Measurements from ENCODE around the gene BSN. TPM values are rescaled to one million over a fixed set of nuclear protein-coding genes. Genes with fewer than 3 reads are reported as not detected.

The BSN gene
- polyA plus RNA-seq, 1 donor (not counting 4 experiments of a cell fraction or from before 2014, with no cell fraction given) = under 0.01 TPM

DNA sequence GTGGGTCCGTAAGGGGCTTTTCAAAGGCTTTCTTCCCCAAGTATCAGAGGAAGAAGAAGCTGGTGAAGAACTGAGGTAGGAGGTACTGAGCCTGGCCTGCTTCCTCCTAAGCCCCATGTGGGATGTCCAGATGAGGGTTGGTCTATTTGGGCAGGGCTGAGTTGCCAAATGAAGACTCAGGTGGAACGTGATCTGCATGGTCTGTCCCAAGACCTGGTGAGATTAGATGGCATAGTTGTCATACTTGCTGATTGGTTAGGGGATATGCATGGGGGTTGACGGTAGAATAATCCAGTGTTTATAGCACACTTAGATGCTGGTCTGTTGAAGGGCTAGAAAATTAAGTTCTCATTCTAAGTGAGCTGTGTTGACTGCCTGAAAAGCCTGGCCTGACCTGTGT is 36.3 kb upstream of the BSN start:
- no peaks in the 10 kb centered on the region for H4K20me1 ChIP-seq (ENCODE audit: control insufficient read depth, extremely low read depth, insufficient read depth, low read length)
- FAIRE-seq = peak; percentile 61
- no peaks in the 10 kb centered on the region for H3K4me1 ChIP-seq (ENCODE audit: control insufficient read depth, extremely low read depth, insufficient read depth, low read length)
- no peaks in the 10 kb centered on the region for H3K9me1 ChIP-seq (ENCODE audit: control insufficient read depth, extremely low read depth, insufficient read depth, low read length)
- H3K79me2 ChIP-seq (ENCODE audit: control insufficient read depth, insufficient read depth, low read length) = no peaks in the 10 kb centered on the region
- TF ChIP-seq, protein P1, sequence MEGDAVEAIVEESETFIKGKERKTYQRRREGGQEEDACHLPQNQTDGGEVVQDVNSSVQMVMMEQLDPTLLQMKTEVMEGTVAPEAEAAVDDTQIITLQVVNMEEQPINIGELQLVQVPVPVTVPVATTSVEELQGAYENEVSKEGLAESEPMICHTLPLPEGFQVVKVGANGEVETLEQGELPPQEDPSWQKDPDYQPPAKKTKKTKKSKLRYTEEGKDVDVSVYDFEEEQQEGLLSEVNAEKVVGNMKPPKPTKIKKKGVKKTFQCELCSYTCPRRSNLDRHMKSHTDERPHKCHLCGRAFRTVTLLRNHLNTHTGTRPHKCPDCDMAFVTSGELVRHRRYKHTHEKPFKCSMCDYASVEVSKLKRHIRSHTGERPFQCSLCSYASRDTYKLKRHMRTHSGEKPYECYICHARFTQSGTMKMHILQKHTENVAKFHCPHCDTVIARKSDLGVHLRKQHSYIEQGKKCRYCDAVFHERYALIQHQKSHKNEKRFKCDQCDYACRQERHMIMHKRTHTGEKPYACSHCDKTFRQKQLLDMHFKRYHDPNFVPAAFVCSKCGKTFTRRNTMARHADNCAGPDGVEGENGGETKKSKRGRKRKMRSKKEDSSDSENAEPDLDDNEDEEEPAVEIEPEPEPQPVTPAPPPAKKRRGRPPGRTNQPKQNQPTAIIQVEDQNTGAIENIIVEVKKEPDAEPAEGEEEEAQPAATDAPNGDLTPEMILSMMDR (optimal IDR thresholded peaks at IDR 0.05 in 1 of 3, IDR thresholded peaks at IDR 0.05 in 1 of 3, conservative IDR thresholded peaks at IDR 0.05 in 1 of 3; ENCODE audit: extremely low read depth in 1 of 3, insufficient read depth in 2 of 3, low read length in 3 of 3) = no peak
- TF ChIP-seq EZH2 (IDR thresholded peaks at IDR 0.05; ENCODE audit: low read length) = no peak
- no peaks in the 10 kb centered on the region for H3K27me3 ChIP-seq (ENCODE audit: control insufficient read depth, extremely low read depth, insufficient read depth, low read length)
- H3K9me3 ChIP-seq (ENCODE audit: control insufficient read depth, low read depth, low read length) = no peaks in the 10 kb centered on the region
- H3K4me2 ChIP-seq (ENCODE audit: control insufficient read depth, extremely low read depth, insufficient read depth, low read depth, low read length) = no peak overlapping the region
- dilution Hi-C loops (cut with MboI; ENCODE audit: extremely low pct_ligation_motif_present, low sequenced_read_pairs) = no loop called here
- no peak overlapping the region for H3K27ac ChIP-seq (ENCODE audit: control insufficient read depth, insufficient read depth, low read length)
- peaks cover 8 to 11% of the 10 kb centered on the region in 2 experiments for H3K36me3 ChIP-seq (ENCODE audit: control insufficient read depth in 2 of 2, extremely low read depth in 1 of 2, insufficient read depth in 2 of 2, low read length in 2 of 2)
- DNase-seq (ENCODE audit: low read depth, low spot score) = no peak
- no peak overlapping the region for H3K4me3 ChIP-seq (ENCODE audit: control insufficient read depth in 2 of 3, extremely low read depth in 1 of 3, insufficient read depth in 2 of 3, low read depth in 1 of 3, low read length in 3 of 3)
- no peak overlapping the region for H3K9ac ChIP-seq (ENCODE audit: control insufficient read depth, extremely low read depth, insufficient read depth, low read length)
- H2AFZ ChIP-seq (ENCODE audit: control insufficient read depth, low read length) = no peak overlapping the region

DNA sequence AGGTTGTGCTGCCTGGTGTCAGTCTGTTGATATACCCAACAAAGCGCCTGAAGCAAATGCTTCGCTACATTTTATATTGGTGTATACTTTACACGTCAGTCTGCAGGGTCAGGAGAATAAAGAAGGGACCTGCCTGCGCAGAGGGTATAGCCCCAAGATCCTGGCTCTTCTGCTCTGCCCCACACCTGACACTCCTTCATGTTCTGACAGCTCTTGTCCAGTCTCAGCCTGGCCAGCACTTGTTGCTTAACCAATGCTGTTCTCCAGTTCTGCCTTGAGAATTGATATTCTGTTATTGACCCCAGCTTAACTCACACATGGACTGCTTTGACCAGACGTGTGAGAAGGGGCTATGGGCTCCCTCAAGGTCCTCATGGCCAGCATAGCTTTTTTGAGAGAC is 35.8 kb upstream of the BSN start:
- FAIRE-seq (no peak), DNase-seq (ENCODE audit: low read depth, low spot score) (no peak)
- Histone ChIP-seq H3K79me2 (ENCODE audit: control insufficient read depth, insufficient read depth, low read length) (no peaks in the 10 kb centered on the region), H3K4me1 (ENCODE audit: control insufficient read depth, extremely low read depth, insufficient read depth, low read length) (peaks cover 4% of the 10 kb centered on the region), H3K27me3 (ENCODE audit: control insufficient read depth, extremely low read depth, insufficient read depth, low read length) (no peaks in the 10 kb centered on the region), H4K20me1 (ENCODE audit: control insufficient read depth, extremely low read depth, insufficient read depth, low read length) (no peaks in the 10 kb centered on the region), H3K9me1 (ENCODE audit: control insufficient read depth, extremely low read depth, insufficient read depth, low read length) (no peaks in the 10 kb centered on the region), H3K27ac (ENCODE audit: control insufficient read depth, insufficient read depth, low read length) (no peak overlapping the region), H3K36me3 (ENCODE audit: control insufficient read depth in 2 of 2, extremely low read depth in 1 of 2, insufficient read depth in 2 of 2, low read length in 2 of 2) (peaks cover 8 to 9% of the 10 kb centered on the region in 2 experiments), H2AFZ (ENCODE audit: control insufficient read depth, low read length) (no peak overlapping the region), H3K9ac (ENCODE audit: control insufficient read depth, extremely low read depth, insufficient read depth, low read length) (no peak overlapping the region), H3K4me2 (ENCODE audit: control insufficient read depth, extremely low read depth, insufficient read depth, low read depth, low read length) (no peak overlapping the region), H3K9me3 (ENCODE audit: control insufficient read depth, low read depth, low read length) (no peaks in the 10 kb centered on the region), H3K4me3 (ENCODE audit: control insufficient read depth in 2 of 3, extremely low read depth in 1 of 3, insufficient read depth in 2 of 3, low read depth in 1 of 3, low read length in 3 of 3) (no peak overlapping the region)
- TF ChIP-seq EZH2 (IDR thresholded peaks at IDR 0.05; ENCODE audit: low read length) = no peak
- TF ChIP-seq, protein P1 (optimal IDR thresholded peaks at IDR 0.05 in 1 of 3, IDR thresholded peaks at IDR 0.05 in 1 of 3, conservative IDR thresholded peaks at IDR 0.05 in 1 of 3; ENCODE audit: extremely low read depth in 1 of 3, insufficient read depth in 2 of 3, low read length in 3 of 3) = no peak
- dilution Hi-C loops (cut with MboI; ENCODE audit: extremely low pct_ligation_motif_present, low sequenced_read_pairs) = no loop called here
